ENCODE results near the gene CRIM1.

The CRIM1 gene

GRCh38 chr2:36371070-36371874 lies 15.7 kb downstream of the CRIM1 start:
- Mint-ChIP-seq H3K27ac (no peak overlapping the region), H3K36me3 (ENCODE audit: low read depth) (no peaks in the 10 kb centered on the region), H3K4me1 (ENCODE audit: low read depth) (peaks cover 19% of the 10 kb centered on the region), H3K4me3 (no peak overlapping the region), H3K9me3 (no peaks in the 10 kb centered on the region), H3K27me3 (peaks cover 3% of the 10 kb centered on the region)
- no peak for DNase-seq

- Mint-ChIP-seq H3K4me1 (ENCODE audit: low read depth) (peaks cover 19% of the 10 kb centered on the region), H3K4me3 (no peak overlapping the region), H3K27me3 (peaks cover 3% of the 10 kb centered on the region), H3K36me3 (ENCODE audit: low read depth) (no peaks in the 10 kb centered on the region), H3K27ac (no peak overlapping the region), H3K9me3 (no peaks in the 10 kb centered on the region)
- DNase-seq: no peak
These were observed 16.4 kb downstream of the CRIM1 start for GRCh38 chr2:36371928-36372391.

- H3K4me1 Mint-ChIP-seq (ENCODE audit: low read depth): peaks cover 19% of the 10 kb centered on the region
- no peaks in the 10 kb centered on the region for H3K9me3 Mint-ChIP-seq
- H3K27me3 Mint-ChIP-seq: peaks cover 7% of the 10 kb centered on the region
- DNase-seq: no peak
- H3K36me3 Mint-ChIP-seq (ENCODE audit: low read depth): no peaks in the 10 kb centered on the region
- no peak overlapping the region for H3K4me3 Mint-ChIP-seq
- H3K27ac Mint-ChIP-seq: no peak overlapping the region
These were observed 17.8 kb downstream of the CRIM1 start for GRCh38 chr2:36373149-36373926.

- Mint-ChIP-seq H3K36me3 (ENCODE audit: low read depth) (peaks cover 4% of the 10 kb centered on the region), H3K4me3 (no peak overlapping the region), H3K27ac (no peak overlapping the region), H3K9me3 (no peaks in the 10 kb centered on the region), H3K4me1 (ENCODE audit: low read depth) (peaks cover 25% of the 10 kb centered on the region), H3K27me3 (peaks cover 7% of the 10 kb centered on the region)
- DNase-seq: no peak
These were observed 19.0 kb downstream of the CRIM1 start for GRCh38 chr2:36374585-36374984.

- Mint-ChIP-seq H3K27me3 (peaks cover 4% of the 10 kb centered on the region), H3K27ac (no peak overlapping the region), H3K9me3 (no peaks in the 10 kb centered on the region), H3K4me3 (no peak overlapping the region), H3K4me1 (ENCODE audit: low read depth) (peaks cover 29% of the 10 kb centered on the region), H3K36me3 (ENCODE audit: low read depth) (peaks cover 4% of the 10 kb centered on the region)
- no peak for DNase-seq
These were observed 20.8 kb downstream of the CRIM1 start for GRCh38 chr2:36376319-36376765.

GRCh38 chr2:36376992-36377738 lies 21.6 kb downstream of the CRIM1 start:
- DNase-seq: no peak
- no peaks in the 10 kb centered on the region for H3K9me3 Mint-ChIP-seq
- no peak overlapping the region for H3K27ac Mint-ChIP-seq

GRCh38 chr2:36379710-36380448 lies 24.3 kb downstream of the CRIM1 start:
- Mint-ChIP-seq H3K27me3 (peaks cover 4% of the 10 kb centered on the region), H3K4me1 (ENCODE audit: low read depth) (peaks cover 13% of the 10 kb centered on the region), H3K4me3 (no peak overlapping the region), H3K27ac (no peak overlapping the region), H3K9me3 (no peaks in the 10 kb centered on the region), H3K36me3 (ENCODE audit: low read depth) (peaks cover 4% of the 10 kb centered on the region)
- no peak for DNase-seq

More at GRCh38 chr2:36376992-36377738, 21.6 kb downstream of the CRIM1 start:
- Mint-ChIP-seq H3K4me3 (no peak overlapping the region), H3K36me3 (ENCODE audit: low read depth) (peaks cover 4% of the 10 kb centered on the region), H3K27me3 (peaks cover 4% of the 10 kb centered on the region), H3K4me1 (ENCODE audit: low read depth) (peaks cover 27% of the 10 kb centered on the region)

GRCh38 chr2:36380624-36381481 lies 25.3 kb downstream of the CRIM1 start:
- H3K36me3 Mint-ChIP-seq (ENCODE audit: low read depth): peaks cover 4% of the 10 kb centered on the region
- peaks cover 4% of the 10 kb centered on the region for H3K27me3 Mint-ChIP-seq

GRCh38 chr2:36381993-36382392 lies 26.4 kb downstream of the CRIM1 start:
- Mint-ChIP-seq H3K27ac (no peak overlapping the region), H3K27me3 (peaks cover 9% of the 10 kb centered on the region), H3K9me3 (no peaks in the 10 kb centered on the region), H3K4me3 (no peak overlapping the region), H3K4me1 (ENCODE audit: low read depth) (peaks cover 18% of the 10 kb centered on the region), H3K36me3 (ENCODE audit: low read depth) (peaks cover 4% of the 10 kb centered on the region)
- DNase-seq: no peak

More at GRCh38 chr2:36380624-36381481, 25.3 kb downstream of the CRIM1 start:
- no peak overlapping the region for H3K4me3 Mint-ChIP-seq
- DNase-seq: no peak
- no peaks in the 10 kb centered on the region for H3K9me3 Mint-ChIP-seq
- no peak overlapping the region for H3K27ac Mint-ChIP-seq
- peaks cover 13% of the 10 kb centered on the region for H3K4me1 Mint-ChIP-seq (ENCODE audit: low read depth)

GRCh38 chr2:36382472-36382871 lies 26.9 kb downstream of the CRIM1 start:
- H3K4me3 Mint-ChIP-seq: no peak overlapping the region
- H3K9me3 Mint-ChIP-seq: no peaks in the 10 kb centered on the region
- peaks cover 9% of the 10 kb centered on the region for H3K27me3 Mint-ChIP-seq
- H3K36me3 Mint-ChIP-seq (ENCODE audit: low read depth): peaks cover 4% of the 10 kb centered on the region
- no peak for DNase-seq
- H3K27ac Mint-ChIP-seq: no peak overlapping the region
- H3K4me1 Mint-ChIP-seq (ENCODE audit: low read depth): peaks cover 23% of the 10 kb centered on the region

GRCh38 chr2:36383726-36384125 lies 28.1 kb downstream of the CRIM1 start:
- Mint-ChIP-seq H3K4me1 (ENCODE audit: low read depth) (peaks cover 26% of the 10 kb centered on the region), H3K27ac (no peak overlapping the region), H3K9me3 (no peaks in the 10 kb centered on the region), H3K4me3 (no peak overlapping the region), H3K36me3 (ENCODE audit: low read depth) (peaks cover 4% of the 10 kb centered on the region), H3K27me3 (peaks cover 6% of the 10 kb centered on the region)
- no peak for DNase-seq

- H3K36me3 Mint-ChIP-seq (ENCODE audit: low read depth): peaks cover under 1% of the 10 kb centered on the region
- peaks cover 6% of the 10 kb centered on the region for H3K27me3 Mint-ChIP-seq
- H3K27ac Mint-ChIP-seq: no peak overlapping the region
- DNase-seq: no peak
- H3K9me3 Mint-ChIP-seq: no peaks in the 10 kb centered on the region
- H3K4me1 Mint-ChIP-seq (ENCODE audit: low read depth): peaks cover 21% of the 10 kb centered on the region
- H3K4me3 Mint-ChIP-seq: no peak overlapping the region
These were observed 28.9 kb downstream of the CRIM1 start for GRCh38 chr2:36384454-36384853.

- no peak overlapping the region for H3K27ac Mint-ChIP-seq
- H3K27me3 Mint-ChIP-seq: peaks cover 6% of the 10 kb centered on the region
- no peaks in the 10 kb centered on the region for H3K36me3 Mint-ChIP-seq (ENCODE audit: low read depth)
- H3K4me3 Mint-ChIP-seq: no peak overlapping the region
- H3K9me3 Mint-ChIP-seq: no peaks in the 10 kb centered on the region
- no peak for DNase-seq
- H3K4me1 Mint-ChIP-seq (ENCODE audit: low read depth): peaks cover 14% of the 10 kb centered on the region
These were observed 30.0 kb downstream of the CRIM1 start for GRCh38 chr2:36385603-36386002.

Measured in activated T-cell treated with anti-CD3 and anti-CD28 coated beads, Interleukin-2, amount 50 U/mL, for 24 hours (primary cell).